ENCODE measurements around the gene ADAMTS8.

DNA sequence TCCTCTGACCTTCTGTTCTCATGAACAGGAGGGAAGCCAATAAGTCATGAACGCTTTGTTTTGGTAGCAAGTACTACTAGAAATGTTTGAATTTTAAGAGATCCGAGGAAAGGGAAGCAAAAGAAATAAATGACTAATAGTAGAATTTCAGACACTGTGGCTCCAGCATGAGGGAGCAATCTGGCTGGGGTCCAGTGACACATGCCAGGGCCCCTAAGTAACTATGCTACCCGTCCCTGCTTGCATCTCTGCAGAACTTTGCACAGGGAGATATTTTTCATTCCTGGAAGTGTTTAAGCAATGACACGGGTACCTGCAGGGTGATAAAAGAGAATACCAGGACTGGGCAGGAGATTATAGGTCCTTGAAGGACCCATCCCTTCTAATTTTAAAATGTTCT is 7.3 kb upstream of the ADAMTS8 start:
- TF ChIP-seq, protein P1, sequence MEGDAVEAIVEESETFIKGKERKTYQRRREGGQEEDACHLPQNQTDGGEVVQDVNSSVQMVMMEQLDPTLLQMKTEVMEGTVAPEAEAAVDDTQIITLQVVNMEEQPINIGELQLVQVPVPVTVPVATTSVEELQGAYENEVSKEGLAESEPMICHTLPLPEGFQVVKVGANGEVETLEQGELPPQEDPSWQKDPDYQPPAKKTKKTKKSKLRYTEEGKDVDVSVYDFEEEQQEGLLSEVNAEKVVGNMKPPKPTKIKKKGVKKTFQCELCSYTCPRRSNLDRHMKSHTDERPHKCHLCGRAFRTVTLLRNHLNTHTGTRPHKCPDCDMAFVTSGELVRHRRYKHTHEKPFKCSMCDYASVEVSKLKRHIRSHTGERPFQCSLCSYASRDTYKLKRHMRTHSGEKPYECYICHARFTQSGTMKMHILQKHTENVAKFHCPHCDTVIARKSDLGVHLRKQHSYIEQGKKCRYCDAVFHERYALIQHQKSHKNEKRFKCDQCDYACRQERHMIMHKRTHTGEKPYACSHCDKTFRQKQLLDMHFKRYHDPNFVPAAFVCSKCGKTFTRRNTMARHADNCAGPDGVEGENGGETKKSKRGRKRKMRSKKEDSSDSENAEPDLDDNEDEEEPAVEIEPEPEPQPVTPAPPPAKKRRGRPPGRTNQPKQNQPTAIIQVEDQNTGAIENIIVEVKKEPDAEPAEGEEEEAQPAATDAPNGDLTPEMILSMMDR (conservative IDR thresholded peaks at IDR 0.05 in 1 of 2, IDR thresholded peaks at IDR 0.05 in 1 of 2; ENCODE audit: low read depth in 1 of 2, low read length in 2 of 2): no peak
- no peak for TF ChIP-seq EZH2 (IDR thresholded peaks at IDR 0.05; ENCODE audit: low read length, missing control alignments)
